Tibial artery (tissue), 4 donors: ENCODE measurements around the gene SLIT2.

Experiments
- DNase-seq, 2 donors: peaks; one replicate each; pipeline ENCODE4 v3.0.0-alpha.2; 2019
- H3K27ac ChIP-seq, 2 donors: fragments of 200-600 bp; sonication (generic) in 1 of 2; 1 replicate in 1 of 2; 2 replicates in 1 of 2; pipeline ENCODE4 v1.5.1; 2018 to 2019; ENCODE audit warnings: mild to moderate bottlenecking in 1 of 2
- H3K27me3 ChIP-seq, 2 donors: fragments of 200-600 bp; sonication (generic) in 1 of 2; one replicate each; pipeline versions ENCODE4 v1.5.1 to v1.6.0; 2016 to 2019
- H3K36me3 ChIP-seq, 3 donors: fragments of 200-600 bp; sonication (generic) in 2 of 3; one replicate each; pipeline ENCODE4 v1.5.1; 2016 to 2019; ENCODE audit warnings: mild to moderate bottlenecking in 2 of 3
- H3K4me1 ChIP-seq, 4 donors: fragments of 200-600 bp; sonication (generic) in 2 of 4; 1 replicate in 3 of 4; 2 replicates in 1 of 4; pipeline ENCODE4 v1.5.1; 2016 to 2019
- H3K4me3 ChIP-seq, 2 donors: fragments of 200-600 bp; sonication (generic) in 1 of 2; 1 replicate in 1 of 2; 2 replicates in 1 of 2; pipeline ENCODE4 v1.5.1; 2018 to 2019; ENCODE audit warnings: mild to moderate bottlenecking in 2 of 2
- H3K9me3 ChIP-seq, 3 donors: fragments of 200-600 bp; sonication (generic) in 1 of 3; one replicate each; pipeline ENCODE4 v1.5.1; 2016 to 2019
- CTCF ChIP-seq, 2 experiments: fragments of 200-600 bp in 1 of 2; fragments of 450-650 bp in 1 of 2; IDR thresholded peaks; one replicate each; pipeline ENCODE4 v1.5.1; 2017 to 2019; ENCODE audit warnings: antibody characterized with exemption in 2 of 2, mild to moderate bottlenecking in 1 of 2, moderate library complexity in 1 of 2
- intact Hi-C: fragments of 100-400 bp; cut with DNase I; formaldehyde crosslinking; loops from one replicate; pipeline ENCODE4 v1.15.0; 2023; ENCODE audit warnings: low total_unique reads

SLIT2 gene

GRCh38 chr4:20253283-20253734 lies 1.6 kb downstream of the SLIT2 start:
- Histone ChIP-seq H3K36me3 (no peaks in the 10 kb centered on the region), H3K4me1 (peaks cover 0 to 47% (median 27%) of the 10 kb centered on the region in 4 donors), H3K27me3 (peaks cover 0 to 12% of the 10 kb centered on the region in 2 donors), H3K27ac (peak overlapping the region; percentile 67 to 77), H3K9me3 (no peaks in the 10 kb centered on the region), H3K4me3 (peak overlapping the region; percentile 61 to 66)
- no peak for TF ChIP-seq CTCF (IDR thresholded peaks at IDR 0.05)
- intact Hi-C loops: no loop called here
- no peak for DNase-seq

GRCh38 chr4:20253735-20254409 lies 2.2 kb downstream of the SLIT2 start:
- TF ChIP-seq CTCF (IDR thresholded peaks at IDR 0.05): no peak
- H3K36me3 ChIP-seq: no peaks in the 10 kb centered on the region
- peak; percentile 45 to 78 for DNase-seq
- intact Hi-C loops: no loop called here
- H3K27me3 ChIP-seq: peaks cover 0 to 12% of the 10 kb centered on the region in 2 donors
- peak overlapping the region; percentile 61 to 66 for H3K4me3 ChIP-seq
- H3K27ac ChIP-seq: peak overlapping the region; percentile 56 to 77
- H3K9me3 ChIP-seq: no peaks in the 10 kb centered on the region
- H3K4me1 ChIP-seq: peaks cover 0 to 47% (median 27%) of the 10 kb centered on the region in 4 donors

- Histone ChIP-seq H3K27me3 (peaks cover 0 to 12% of the 10 kb centered on the region in 2 donors), H3K4me1 (peaks cover 0 to 50% (median 27%) of the 10 kb centered on the region in 4 donors), H3K9me3 (no peaks in the 10 kb centered on the region), H3K4me3 (peak overlapping the region; percentile 61 to 66), H3K36me3 (no peaks in the 10 kb centered on the region), H3K27ac (peak overlapping the region; percentile 56 to 77)
- intact Hi-C loops: no loop called here
- DNase-seq: peak; percentile 31 to 70
- TF ChIP-seq CTCF (IDR thresholded peaks at IDR 0.05): no peak
Measured at GRCh38 chr4:20254511-20255250, 3.0 kb downstream of the SLIT2 start.

DNA sequence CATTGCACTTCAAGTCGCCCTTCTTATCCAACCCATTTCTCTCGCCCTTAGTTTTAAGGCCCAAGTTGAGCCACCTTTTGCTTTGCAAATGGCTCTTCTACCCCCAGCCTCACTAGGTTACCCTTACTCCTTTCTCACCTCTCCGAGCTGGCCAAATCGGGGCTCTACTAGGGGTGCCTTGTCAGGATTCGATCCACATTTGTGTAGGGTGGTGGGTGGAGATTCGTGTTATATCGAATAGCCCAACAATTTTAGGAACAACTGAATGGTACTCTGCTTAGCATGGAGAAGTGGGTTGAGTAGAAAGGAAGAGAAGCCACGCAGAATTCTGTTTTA lies 3.5 kb downstream of the SLIT2 start:
- Histone ChIP-seq H3K9me3 (no peaks in the 10 kb centered on the region), H3K4me1 (peaks cover 0 to 48% (median 27%) of the 10 kb centered on the region in 4 donors), H3K36me3 (no peaks in the 10 kb centered on the region), H3K4me3 (peak overlapping the region; percentile 61 to 66), H3K27me3 (peaks cover 0 to 12% of the 10 kb centered on the region in 2 donors), H3K27ac (peak overlapping the region; percentile 56 to 77)
- TF ChIP-seq CTCF (IDR thresholded peaks at IDR 0.05): no peak
- DNase-seq: no peak
- intact Hi-C loops: no loop called here

GRCh38 chr4:20255823-20256222 lies 4.1 kb downstream of the SLIT2 start:
- Histone ChIP-seq H3K36me3 (no peaks in the 10 kb centered on the region), H3K4me1 (peaks cover 0 to 46% (median 27%) of the 10 kb centered on the region in 4 donors), H3K27ac (peak overlapping the region; percentile 56 to 77), H3K9me3 (no peaks in the 10 kb centered on the region), H3K27me3 (peaks cover 0 to 12% of the 10 kb centered on the region in 2 donors), H3K4me3 (peak overlapping the region; percentile 61 to 66)
- intact Hi-C loops: no loop called here
- no peak for TF ChIP-seq CTCF (IDR thresholded peaks at IDR 0.05)
- DNase-seq: no peak
